HEK293 (cell line): ENCODE data around the gene PTPRR.

ENCODE experiments used
- CTCF ChIA-PET: fragments of 350-600 bp; formaldehyde crosslinking; extraction: SDS; loops from one replicate; lab custom pipeline; 2021; ENCODE audit warnings: antibody characterized with exemption; lab: Yijun Ruan, JAX
- POLR2A ChIA-PET: fragments of 300-600 bp; formaldehyde crosslinking; extraction: SDS; loops from one replicate; lab custom pipeline; 2020; ENCODE audit warnings: antibody characterized with exemption, inconsistent platforms; lab: Yijun Ruan, JAX
- H3K27ac ChIP-seq: fragments of 200-500 bp; sonication (Bioruptor generic); 2 replicates; pipeline ENCODE4 v1.5.1; 2014; ENCODE audit warnings: low read depth, low read length, control low read depth, inconsistent platforms; ENCODE audit errors: extremely low read depth
- H3K36me3 ChIP-seq, 2 experiments: fragments of 200-500 bp in 1 of 2; sonication (Bioruptor generic) in 1 of 2; 1 replicate in 1 of 2; 2 replicates in 1 of 2; pipeline ENCODE4 v1.5.1; 2014 to 2017; ENCODE audit warnings: inconsistent platforms in 2 of 2, low read length in 2 of 2; ENCODE audit not compliant: control insufficient read depth in 2 of 2, insufficient read depth in 1 of 2
- H3K4me1 ChIP-seq: fragments of 200-500 bp; sonication (Bioruptor generic); 2 replicates; pipeline ENCODE4 v1.5.1; 2014; ENCODE audit warnings: mild to moderate bottlenecking, low read length, inconsistent platforms; ENCODE audit not compliant: control insufficient read depth, insufficient read depth
- H3K4me3 ChIP-seq: 2 replicates; pipeline ENCODE4 v1.5.1; 2011; ENCODE audit warnings: low read depth, mild to moderate bottlenecking, control low read depth, low read length, moderate library complexity
- H3K9me3 ChIP-seq: fragments of 200-500 bp; sonication (Bioruptor generic); 2 replicates; pipeline ENCODE4 v1.5.1; 2014; ENCODE audit warnings: low read depth, low read length, inconsistent platforms; ENCODE audit not compliant: control insufficient read depth, insufficient read depth
- INSM2 ChIP-seq: fragments of 450-650 bp; formaldehyde crosslinking; IDR thresholded peaks from 2 replicates; pipeline ENCODE4 v1.5.1; 2016; ENCODE audit warnings: missing biosample characterization, missing genetic modification characterization
- KLF10 ChIP-seq: fragments of 450-650 bp; IDR thresholded peaks from 2 replicates; pipeline ENCODE4 v1.5.1; 2018; ENCODE audit warnings: missing biosample characterization, mild to moderate bottlenecking, missing genetic modification characterization
- KLF16 ChIP-seq: fragments of 450-650 bp; formaldehyde crosslinking; IDR thresholded peaks from 2 replicates; pipeline ENCODE4 v1.5.1; 2017; ENCODE audit warnings: missing biosample characterization, missing genetic modification characterization
- KLF9 ChIP-seq: fragments of 450-650 bp; formaldehyde crosslinking; IDR thresholded peaks from 2 replicates; pipeline ENCODE4 v1.5.1; 2016; ENCODE audit warnings: missing biosample characterization, missing genetic modification characterization, low read depth
- OSR2 ChIP-seq: fragments of 450-650 bp; formaldehyde crosslinking; IDR thresholded peaks from 2 replicates; pipeline ENCODE4 v1.5.1; 2016; ENCODE audit warnings: missing biosample characterization, missing genetic modification characterization
- ZBTB21 ChIP-seq: fragments of 450-650 bp; formaldehyde crosslinking; IDR thresholded peaks from 2 replicates; pipeline ENCODE4 v1.5.1; 2017; ENCODE audit warnings: missing biosample characterization, missing genetic modification characterization
- ZNF148 ChIP-seq: fragments of 450-650 bp; formaldehyde crosslinking; IDR thresholded peaks from 2 replicates; pipeline ENCODE4 v1.5.0; 2017; ENCODE audit warnings: missing biosample characterization, missing genetic modification characterization, borderline replicate concordance
- ZNF175 ChIP-seq: fragments of 450-650 bp; formaldehyde crosslinking; IDR thresholded peaks from 2 replicates; pipeline ENCODE4 v1.5.1; 2016; ENCODE audit warnings: missing biosample characterization, missing genetic modification characterization
- ZNF184 ChIP-seq: fragments of 450-650 bp; IDR thresholded peaks from 2 replicates; pipeline ENCODE4 v1.5.1; 2018; ENCODE audit warnings: missing biosample characterization, mild to moderate bottlenecking, missing genetic modification characterization
- ZNF211 ChIP-seq: fragments of 450-650 bp; formaldehyde crosslinking; IDR thresholded peaks from 2 replicates; pipeline ENCODE4 v1.5.1; 2016; ENCODE audit warnings: low read depth, missing biosample characterization, missing genetic modification characterization
- ZNF23 ChIP-seq: fragments of 450-650 bp; formaldehyde crosslinking; IDR thresholded peaks from 2 replicates; pipeline ENCODE4 v1.5.1; 2016; ENCODE audit warnings: missing biosample characterization, missing genetic modification characterization, borderline replicate concordance
- ZNF292 ChIP-seq: fragments of 450-650 bp; formaldehyde crosslinking; IDR thresholded peaks from 2 replicates; pipeline ENCODE4 v1.5.1; 2016; ENCODE audit warnings: low read depth, missing biosample characterization, missing genetic modification characterization, borderline replicate concordance
- ZNF350 ChIP-seq: fragments of 450-650 bp; formaldehyde crosslinking; IDR thresholded peaks from 2 replicates; pipeline ENCODE4 v1.5.0; 2017; ENCODE audit warnings: missing biosample characterization, mild to moderate bottlenecking, missing genetic modification characterization
- ZNF391 ChIP-seq: fragments of 450-650 bp; formaldehyde crosslinking; IDR thresholded peaks from 2 replicates; pipeline ENCODE4 v1.5.1; 2016; ENCODE audit warnings: low read depth, missing biosample characterization, missing genetic modification characterization, borderline replicate concordance
- ZNF501 ChIP-seq: fragments of 450-650 bp; formaldehyde crosslinking; IDR thresholded peaks from 2 replicates; pipeline ENCODE4 v1.5.1; 2016; ENCODE audit warnings: missing biosample characterization, missing genetic modification characterization
- ZNF560 ChIP-seq: fragments of 450-650 bp; formaldehyde crosslinking; IDR thresholded peaks from 2 replicates; pipeline ENCODE4 v1.5.1; 2017; ENCODE audit warnings: missing biosample characterization, missing genetic modification characterization, borderline replicate concordance
- ZNF596 ChIP-seq: fragments of 450-650 bp; IDR thresholded peaks from 2 replicates; pipeline ENCODE4 v1.5.0; 2018; ENCODE audit warnings: missing biosample characterization, mild to moderate bottlenecking, missing genetic modification characterization, moderate library complexity
- ZNF610 ChIP-seq: fragments of 450-650 bp; formaldehyde crosslinking; IDR thresholded peaks from 2 replicates; pipeline ENCODE4 v1.5.1; 2016; ENCODE audit warnings: missing biosample characterization, missing genetic modification characterization, borderline replicate concordance
- ZNF621 ChIP-seq: fragments of 450-650 bp; formaldehyde crosslinking; IDR thresholded peaks from 2 replicates; pipeline ENCODE4 v1.5.1; 2017; ENCODE audit warnings: missing biosample characterization, missing genetic modification characterization
- ZNF624 ChIP-seq: fragments of 450-650 bp; formaldehyde crosslinking; IDR thresholded peaks from 2 replicates; pipeline ENCODE4 v1.5.1; 2017; ENCODE audit warnings: missing biosample characterization, missing genetic modification characterization
- ZNF670 ChIP-seq: fragments of 450-650 bp; formaldehyde crosslinking; IDR thresholded peaks from 2 replicates; pipeline ENCODE4 v1.5.1; 2016; ENCODE audit warnings: missing biosample characterization, missing genetic modification characterization, low read depth
- ZNF677 ChIP-seq: fragments of 450-650 bp; IDR thresholded peaks from 2 replicates; pipeline ENCODE4 v1.5.0; 2018; ENCODE audit warnings: missing biosample characterization, mild to moderate bottlenecking, missing genetic modification characterization, moderate library complexity
- ZNF701 ChIP-seq: fragments of 450-650 bp; formaldehyde crosslinking; IDR thresholded peaks from 2 replicates; pipeline ENCODE4 v1.5.1; 2016; ENCODE audit warnings: missing biosample characterization, missing genetic modification characterization
- ZNF792 ChIP-seq: fragments of 450-650 bp; formaldehyde crosslinking; IDR thresholded peaks from 2 replicates; pipeline ENCODE4 v1.5.1; 2016; ENCODE audit warnings: missing biosample characterization, missing genetic modification characterization
- TF ChIP-seq, protein P1 (sequence below): fragments of 450-650 bp; formaldehyde crosslinking; IDR thresholded peaks from 2 replicates; pipeline ENCODE4 v1.5.1; 2016; ENCODE audit warnings: missing biosample characterization, missing genetic modification characterization
- TF ChIP-seq, protein P2 (sequence below): fragments of 450-650 bp; formaldehyde crosslinking; IDR thresholded peaks from 2 replicates; pipeline ENCODE4 v1.5.1; 2016; ENCODE audit warnings: missing biosample characterization, missing genetic modification characterization

PTPRR gene

GRCh38 chr12:70757830-70758493 is 162.6 kb downstream of the PTPRR start:
- ChIA-PET POLR2A (no interaction called here), CTCF (no interaction called here)
- TF ChIP-seq KLF10 (tag by site-specific recombination) (no peak), ZNF621 (no peak), INSM2 (tag by site-specific recombination) (no peak), ZNF792 (tag by site-specific recombination) (no peak), ZNF670 (no peak), ZNF23 (no peak), ZNF292 (tag by site-specific recombination) (no peak), ZNF184 (no peak), ZNF610 (tag by site-specific recombination) (no peak), ZNF677 (tag by site-specific recombination) (no peak), ZNF175 (tag by site-specific recombination) (no peak), KLF9 (no peak), ZNF211 (no peak), KLF16 (tag by site-specific recombination) (no peak), ZNF560 (no peak), ZNF624 (tag by site-specific recombination) (no peak)
- TF ChIP-seq, protein P1, sequence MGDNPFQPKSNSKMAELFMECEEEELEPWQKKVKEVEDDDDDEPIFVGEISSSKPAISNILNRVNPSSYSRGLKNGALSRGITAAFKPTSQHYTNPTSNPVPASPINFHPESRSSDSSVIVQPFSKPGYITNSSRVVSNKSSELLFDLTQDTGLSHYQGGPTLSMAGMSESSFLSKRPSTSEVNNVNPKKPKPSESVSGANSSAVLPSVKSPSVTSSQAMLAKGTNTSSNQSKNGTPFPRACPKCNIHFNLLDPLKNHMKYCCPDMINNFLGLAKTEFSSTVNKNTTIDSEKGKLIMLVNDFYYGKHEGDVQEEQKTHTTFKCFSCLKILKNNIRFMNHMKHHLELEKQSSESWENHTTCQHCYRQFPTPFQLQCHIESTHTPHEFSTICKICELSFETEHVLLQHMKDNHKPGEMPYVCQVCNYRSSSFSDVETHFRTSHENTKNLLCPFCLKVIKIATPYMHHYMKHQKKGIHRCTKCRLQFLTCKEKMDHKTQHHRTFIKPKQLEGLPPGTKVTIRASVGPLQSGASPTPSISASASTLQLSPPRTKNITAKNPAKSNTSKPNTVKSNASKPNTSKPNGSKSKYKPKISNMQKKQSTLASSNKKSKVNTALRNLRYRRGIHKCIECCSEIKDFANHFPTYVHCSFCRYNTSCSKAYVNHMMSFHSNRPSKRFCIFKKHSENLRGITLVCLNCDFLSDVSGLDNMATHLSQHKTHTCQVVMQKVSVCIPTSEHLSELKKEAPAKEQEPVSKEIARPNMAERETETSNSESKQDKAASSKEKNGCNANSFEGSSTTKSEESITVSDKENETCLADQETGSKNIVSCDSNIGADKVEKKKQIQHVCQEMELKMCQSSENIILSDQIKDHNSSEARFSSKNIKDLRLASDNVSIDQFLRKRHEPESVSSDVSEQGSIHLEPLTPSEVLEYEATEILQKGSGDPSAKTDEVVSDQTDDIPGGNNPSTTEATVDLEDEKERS (tag by site-specific recombination): no peak
- TF ChIP-seq, all 188 proteins: peak for 0

GRCh38 chr12:70756791-70757190 is 163.7 kb downstream of the PTPRR start:
- H3K9me3 ChIP-seq: no peaks in the 10 kb centered on the region
- ChIA-PET POLR2A (no interaction called here), CTCF (interaction anchor here (0.6 to 0.8 kb wide), 2 partner anchors 92 to 93 kb away, joined by 3 to 4 read pairs; no protein-coding TSS in a partner anchor)
- H3K36me3 ChIP-seq: no peaks in the 10 kb centered on the region
- no peak overlapping the region for H3K4me3 ChIP-seq
- peaks cover 14% of the 10 kb centered on the region; the same call in 1 of the 2 replicates for H3K4me1 ChIP-seq
- no peak overlapping the region for H3K27ac ChIP-seq
- TF ChIP-seq ZNF350 (tag by site-specific recombination): no peak
- TF ChIP-seq ZNF148 (tag by site-specific recombination): no peak
- TF ChIP-seq OSR2 (tag by site-specific recombination): no peak
- TF ChIP-seq, protein P2, sequence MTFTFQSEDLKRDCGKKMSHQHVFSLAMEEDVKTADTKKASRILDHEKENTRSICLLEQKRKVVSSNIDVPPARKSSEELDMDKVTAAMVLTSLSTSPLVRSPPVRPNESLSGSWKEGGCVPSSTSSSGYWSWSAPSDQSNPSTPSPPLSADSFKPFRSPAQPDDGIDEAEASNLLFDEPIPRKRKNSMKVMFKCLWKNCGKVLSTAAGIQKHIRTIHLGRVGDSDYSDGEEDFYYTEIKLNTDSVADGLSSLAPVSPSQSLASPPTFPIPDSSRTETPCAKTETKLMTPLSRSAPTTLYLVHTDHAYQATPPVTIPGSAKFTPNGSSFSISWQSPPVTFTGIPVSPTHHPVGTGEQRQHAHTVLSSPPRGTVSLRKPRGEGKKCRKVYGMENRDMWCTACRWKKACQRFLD (tag by site-specific recombination): no peak
- no peak for TF ChIP-seq ZNF391 (tag by site-specific recombination)
- no peak for TF ChIP-seq ZNF596 (tag by site-specific recombination)
- no peak for TF ChIP-seq ZNF501
- TF ChIP-seq ZNF701 (tag by site-specific recombination): no peak
- no peak for TF ChIP-seq ZBTB21 (tag by site-specific recombination)

More at GRCh38 chr12:70757830-70758493, 162.6 kb downstream of the PTPRR start:
- Histone ChIP-seq H3K36me3 (no peaks in the 10 kb centered on the region), H3K9me3 (no peaks in the 10 kb centered on the region), H3K4me3 (no peak overlapping the region), H3K4me1 (peaks cover 14% of the 10 kb centered on the region; the same call in 1 of the 2 replicates), H3K27ac (no peak overlapping the region)
